NB4 (cell line): ENCODE results near the gene PAPOLA.

Experiments
- CTCF ChIP-seq: IDR thresholded peaks from one replicate; pipeline ENCODE4 v1.5.1; 2012; ENCODE audit warnings: low read depth, low read length
- MAX ChIP-seq: IDR thresholded peaks from 2 replicates; pipeline ENCODE4 v1.6.1; 2011; ENCODE audit warnings: low read depth, low read length

GRCh38 chr14:96590190-96590864 is 88.1 kb downstream of the PAPOLA start:
- no peak for TF ChIP-seq CTCF
- TF ChIP-seq MAX = no peak
